H9 (cell line): ENCODE measurements around the gene RNASE9. TPM values are rescaled to one million over a fixed set of nuclear protein-coding genes. Genes with fewer than 3 reads are reported as not detected.

ENCODE experiments used
- DNase-seq: peaks from one replicate; pipeline ENCODE4 v3.0.0-alpha.2; 2017
- H2AFZ ChIP-seq: one replicate; pipeline ENCODE4 v1.6.1; 2013; ENCODE audit warnings: mild to moderate bottlenecking, low read length, control low read depth, moderate library complexity
- H2AK5ac ChIP-seq: 2 replicates; pipeline ENCODE4 v1.6.1; 2013; ENCODE audit warnings: low read length, control low read depth, mixed read lengths; ENCODE audit not compliant: insufficient read length
- H2BK120ac ChIP-seq: one replicate; pipeline ENCODE4 v1.6.1; 2013; ENCODE audit warnings: low read depth, mild to moderate bottlenecking, low read length, control low read depth, inconsistent platforms; ENCODE audit not compliant: poor library complexity, severe bottlenecking
- H2BK12ac ChIP-seq: 2 replicates; pipeline ENCODE4 v1.6.1; 2013; ENCODE audit warnings: low read length, control low read depth, mixed read lengths, low read depth; ENCODE audit not compliant: insufficient read length
- H2BK15ac ChIP-seq: 2 replicates; pipeline ENCODE4 v1.6.1; 2013; ENCODE audit warnings: low read depth, low read length, control low read depth
- H2BK20ac ChIP-seq: one replicate; pipeline ENCODE4 v1.6.1; 2013; ENCODE audit warnings: low read depth, mild to moderate bottlenecking, low read length, control low read depth, inconsistent platforms; ENCODE audit not compliant: poor library complexity, severe bottlenecking
- H2BK5ac ChIP-seq: 2 replicates; pipeline ENCODE4 v1.6.1; 2013; ENCODE audit warnings: low read length, control low read depth, mixed read lengths; ENCODE audit not compliant: insufficient read length
- H3K14ac ChIP-seq: 2 replicates; pipeline ENCODE4 v1.6.1; 2013; ENCODE audit warnings: low read length, control low read depth; ENCODE audit not compliant: insufficient read depth
- H3K18ac ChIP-seq: 2 replicates; pipeline ENCODE4 v1.6.1; 2013; ENCODE audit warnings: low read depth, mild to moderate bottlenecking, mixed read lengths, low read length, control low read depth; ENCODE audit not compliant: insufficient read length
- H3K23ac ChIP-seq: 2 replicates; pipeline ENCODE4 v1.6.1; 2013; ENCODE audit warnings: low read length, control low read depth, mixed read lengths, low read depth; ENCODE audit not compliant: insufficient read length
- H3K23me2 ChIP-seq: 2 replicates; pipeline ENCODE4 v1.6.1; 2013; ENCODE audit warnings: low read depth, mild to moderate bottlenecking, mixed read lengths, low read length, control low read depth; ENCODE audit not compliant: insufficient read length, poor library complexity, severe bottlenecking
- H3K27ac ChIP-seq: 2 replicates; pipeline ENCODE4 v1.5.1; 2013; ENCODE audit warnings: low read length, control low read depth, mixed read lengths, low read depth; ENCODE audit not compliant: insufficient read length
- H3K27me3 ChIP-seq: 2 replicates; pipeline ENCODE4 v1.6.1; 2013; ENCODE audit warnings: low read length, control low read depth, inconsistent platforms; ENCODE audit not compliant: insufficient read depth
- H3K4ac ChIP-seq: 2 replicates; pipeline ENCODE4 v1.6.1; 2013; ENCODE audit warnings: low read depth, mild to moderate bottlenecking, control low read depth, inconsistent platforms, low read length, moderate library complexity
- H3K4me1 ChIP-seq: 2 replicates; pipeline ENCODE4 v1.6.1; 2013; ENCODE audit warnings: low read length, control low read depth, inconsistent platforms; ENCODE audit not compliant: insufficient read depth
- H3K4me2 ChIP-seq: 2 replicates; pipeline ENCODE4 v1.6.1; 2013; ENCODE audit warnings: low read length, control low read depth, mixed read lengths; ENCODE audit not compliant: insufficient read length, insufficient read depth
- H3K56ac ChIP-seq: 2 replicates; pipeline ENCODE4 v1.6.1; 2013; ENCODE audit warnings: low read depth, mild to moderate bottlenecking, mixed read lengths, low read length, control low read depth; ENCODE audit not compliant: insufficient read length
- H3K79me1 ChIP-seq: 2 replicates; pipeline ENCODE4 v1.6.1; 2013; ENCODE audit warnings: low read depth, mild to moderate bottlenecking, moderate library complexity, low read length, control low read depth, inconsistent platforms; ENCODE audit not compliant: insufficient read depth, poor library complexity, severe bottlenecking
- H3K79me2 ChIP-seq: 2 replicates; pipeline ENCODE4 v1.6.1; 2013; ENCODE audit warnings: low read length, control low read depth, inconsistent platforms; ENCODE audit not compliant: insufficient read depth
- H3K9ac ChIP-seq: 2 replicates; pipeline ENCODE4 v1.6.1; 2013; ENCODE audit warnings: low read length, control low read depth, mixed read lengths; ENCODE audit not compliant: insufficient read length; ENCODE audit errors: extremely low read depth
- H3K9me3 ChIP-seq: one replicate; pipeline ENCODE4 v1.6.1; 2013; ENCODE audit warnings: low read depth, low read length, inconsistent platforms; ENCODE audit not compliant: control insufficient read depth
- H3T11ph ChIP-seq: one replicate; pipeline ENCODE4 v1.6.1; 2013; ENCODE audit warnings: mild to moderate bottlenecking, low read length, control low read depth, inconsistent platforms
- H4K20me1 ChIP-seq: one replicate; pipeline ENCODE4 v1.6.1; 2013; ENCODE audit not compliant: control insufficient read depth, insufficient read length, insufficient read depth
- H4K5ac ChIP-seq: 2 replicates; pipeline ENCODE4 v1.6.1; 2013; ENCODE audit warnings: low read depth, mild to moderate bottlenecking, mixed read lengths, low read length, control low read depth; ENCODE audit not compliant: insufficient read length
- H4K8ac ChIP-seq: replicated peaks from 2 replicates; pipeline ENCODE4 v1.6.1; 2013; ENCODE audit warnings: low read length, control low read depth, mixed read lengths, low read depth; ENCODE audit not compliant: insufficient read length
- H4K91ac ChIP-seq: 2 replicates; pipeline ENCODE4 v1.6.1; 2013; ENCODE audit warnings: low read depth, mild to moderate bottlenecking, moderate library complexity, mixed read lengths, low read length, control low read depth; ENCODE audit not compliant: insufficient read length
- H3K27ac Mint-ChIP-seq, 3 experiments: 2 replicates in 2 of 3; 3 replicates in 1 of 3; pipeline ENCODE4 v1.8.0; 2020 to 2021; ENCODE audit warnings: mixed read lengths in 3 of 3, mild to moderate bottlenecking in 1 of 3, moderate library complexity in 1 of 3
- H3K27me3 Mint-ChIP-seq: 2 replicates; pipeline ENCODE4 v1.8.0; 2021; ENCODE audit warnings: low read depth, mild to moderate bottlenecking, moderate library complexity, mixed read lengths
- H3K36me3 Mint-ChIP-seq, 3 experiments: 2 replicates in 2 of 3; 3 replicates in 1 of 3; pipeline ENCODE4 v1.8.0; 2020 to 2021; ENCODE audit warnings: low read depth in 3 of 3, mixed read lengths in 3 of 3; ENCODE audit not compliant: insufficient read depth in 1 of 3
- H3K4me1 Mint-ChIP-seq, 2 experiments: 2 replicates each; pipeline ENCODE4 v1.8.0; 2020; ENCODE audit warnings: mixed read lengths in 2 of 2
- H3K4me3 Mint-ChIP-seq, 2 experiments: 2 replicates in 1 of 2; 3 replicates in 1 of 2; pipeline ENCODE4 v1.8.0; 2020 to 2021; ENCODE audit warnings: mild to moderate bottlenecking in 2 of 2, mixed read lengths in 2 of 2, moderate library complexity in 1 of 2
- H3K9me3 Mint-ChIP-seq, 2 experiments: 2 replicates in 1 of 2; 3 replicates in 1 of 2; pipeline ENCODE4 v1.8.0; 2020; ENCODE audit warnings: mild to moderate bottlenecking in 2 of 2, mixed read lengths in 2 of 2, moderate library complexity in 1 of 2
- WGBS: extraction: QIAGEN DNeasy Blood & Tissue Kit; methylation state at CpG from one replicate; pipeline ENCODE4 v1.1.7; 2013; ENCODE audit warnings: missing lambda C conversion rate, low lambda C conversion rate, mixed read lengths; ENCODE audit not compliant: insufficient read length; ENCODE audit errors: extremely low coverage; 5-methylcytosine and 5-hydroxymethylcytosine counted together
- total RNA-seq: library from RNA; stranded (reverse); gene quantifications from 2 replicates; pipeline ENCODE4 v1.2.1, GENCODE V29; 2021
- TF ChIP-seq, protein P1 (sequence below): fragments of 200-600 bp; sonication (generic); conservative IDR thresholded peaks from 3 replicates; pipeline ENCODE4 v1.8.0; 2021; ENCODE audit warnings: antibody characterized with exemption, mild to moderate bottlenecking

Gene RNASE9
- total RNA-seq, 1 experiment from 2014 or later = not detected

- H2BK15ac ChIP-seq = no peak overlapping the region
- no peak overlapping the region for H3K18ac ChIP-seq
- H4K91ac ChIP-seq = no peak overlapping the region
- no peak for DNase-seq
- H3K56ac ChIP-seq = no peak overlapping the region
- Mint-ChIP-seq H3K4me1 (peaks cover 37 to 44% of the 10 kb centered on the region in 2 experiments), H3K27ac (peak overlapping the region in 2 of 3 experiments; percentile 17 to 80; a peak in 4 of 7 replicates), H3K27me3 (no peaks in the 10 kb centered on the region), H3K36me3 (peaks cover 10 to 19% (median 18%) of the 10 kb centered on the region in 3 experiments), H3K9me3 (peaks cover 13 to 22% of the 10 kb centered on the region in 2 experiments), H3K4me3 (no peak overlapping the region)
- H4K5ac ChIP-seq = no peak overlapping the region
- H4K8ac ChIP-seq = no peak overlapping the region
- no peak overlapping the region for H2BK20ac ChIP-seq
- H3K27me3 ChIP-seq = no peaks in the 10 kb centered on the region
- H3K9me3 ChIP-seq = peaks cover 7% of the 10 kb centered on the region
- no peaks in the 10 kb centered on the region for H3K79me1 ChIP-seq
- H3K14ac ChIP-seq = no peak overlapping the region
- no peaks in the 10 kb centered on the region for H3K23me2 ChIP-seq
- H3T11ph ChIP-seq = no peak overlapping the region
- H2BK12ac ChIP-seq = no peak overlapping the region
- H3K79me2 ChIP-seq = no peaks in the 10 kb centered on the region
- no peaks in the 10 kb centered on the region for H4K20me1 ChIP-seq
- H2BK5ac ChIP-seq = no peak overlapping the region
- H3K23ac ChIP-seq = no peak overlapping the region
- TF ChIP-seq, protein P1, sequence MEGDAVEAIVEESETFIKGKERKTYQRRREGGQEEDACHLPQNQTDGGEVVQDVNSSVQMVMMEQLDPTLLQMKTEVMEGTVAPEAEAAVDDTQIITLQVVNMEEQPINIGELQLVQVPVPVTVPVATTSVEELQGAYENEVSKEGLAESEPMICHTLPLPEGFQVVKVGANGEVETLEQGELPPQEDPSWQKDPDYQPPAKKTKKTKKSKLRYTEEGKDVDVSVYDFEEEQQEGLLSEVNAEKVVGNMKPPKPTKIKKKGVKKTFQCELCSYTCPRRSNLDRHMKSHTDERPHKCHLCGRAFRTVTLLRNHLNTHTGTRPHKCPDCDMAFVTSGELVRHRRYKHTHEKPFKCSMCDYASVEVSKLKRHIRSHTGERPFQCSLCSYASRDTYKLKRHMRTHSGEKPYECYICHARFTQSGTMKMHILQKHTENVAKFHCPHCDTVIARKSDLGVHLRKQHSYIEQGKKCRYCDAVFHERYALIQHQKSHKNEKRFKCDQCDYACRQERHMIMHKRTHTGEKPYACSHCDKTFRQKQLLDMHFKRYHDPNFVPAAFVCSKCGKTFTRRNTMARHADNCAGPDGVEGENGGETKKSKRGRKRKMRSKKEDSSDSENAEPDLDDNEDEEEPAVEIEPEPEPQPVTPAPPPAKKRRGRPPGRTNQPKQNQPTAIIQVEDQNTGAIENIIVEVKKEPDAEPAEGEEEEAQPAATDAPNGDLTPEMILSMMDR = 0 out of 3 replicates have a peak, but pooled peaks have one; percentile 13
- no peak overlapping the region for H2AK5ac ChIP-seq
- no peak overlapping the region for H3K9ac ChIP-seq
- H2BK120ac ChIP-seq = no peak overlapping the region
- H3K4me1 ChIP-seq = peaks cover 2% of the 10 kb centered on the region; the same call in 1 of the 2 replicates
- H2AFZ ChIP-seq = no peak overlapping the region
- WGBS = no CpG with 5 or more reads among the region's 2 CpGs
- no peak overlapping the region for H3K4me2 ChIP-seq
- no peak overlapping the region for H3K4ac ChIP-seq
- H3K27ac ChIP-seq = no peak overlapping the region
Measured at GRCh38 chr14:20564501-20564997, 3.7 kb upstream of the RNASE9 start.
